ENCODE results near the gene P2RX3.

DNA sequence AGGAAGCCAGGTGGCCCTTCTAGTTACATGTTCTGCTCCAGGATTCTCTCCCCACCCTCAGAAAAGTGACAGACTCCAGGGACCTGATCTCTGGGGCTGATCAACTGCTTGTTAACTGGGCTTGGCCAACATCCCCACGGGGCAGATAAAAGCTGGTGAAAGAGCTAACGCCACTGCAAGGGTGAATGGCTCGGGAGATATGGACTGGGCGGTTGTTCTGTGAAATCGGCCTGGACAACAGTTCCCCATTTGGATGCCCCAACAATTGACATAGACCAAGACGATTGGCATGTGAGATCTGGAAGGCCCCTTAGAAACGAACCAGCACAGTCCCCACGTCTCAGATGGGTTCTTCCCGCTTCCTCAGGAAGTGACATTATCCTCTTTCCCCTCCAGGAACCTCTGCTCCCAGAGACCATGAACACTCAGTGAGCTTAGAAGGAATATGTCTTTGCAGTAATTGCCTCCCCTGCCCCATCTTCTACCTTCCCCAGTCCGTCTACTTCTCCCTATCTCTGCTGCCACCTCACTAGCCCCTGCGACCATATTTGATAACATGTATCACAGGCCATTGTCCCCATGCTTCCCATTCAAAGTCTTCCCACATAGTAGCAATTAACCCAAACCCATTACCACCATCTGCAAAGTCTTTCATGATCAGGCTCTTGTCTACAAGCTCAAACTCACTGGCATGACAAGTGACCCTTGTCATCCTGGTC is 57.9 kb downstream of the P2RX3 start:
- TF ChIP-seq, protein P1, sequence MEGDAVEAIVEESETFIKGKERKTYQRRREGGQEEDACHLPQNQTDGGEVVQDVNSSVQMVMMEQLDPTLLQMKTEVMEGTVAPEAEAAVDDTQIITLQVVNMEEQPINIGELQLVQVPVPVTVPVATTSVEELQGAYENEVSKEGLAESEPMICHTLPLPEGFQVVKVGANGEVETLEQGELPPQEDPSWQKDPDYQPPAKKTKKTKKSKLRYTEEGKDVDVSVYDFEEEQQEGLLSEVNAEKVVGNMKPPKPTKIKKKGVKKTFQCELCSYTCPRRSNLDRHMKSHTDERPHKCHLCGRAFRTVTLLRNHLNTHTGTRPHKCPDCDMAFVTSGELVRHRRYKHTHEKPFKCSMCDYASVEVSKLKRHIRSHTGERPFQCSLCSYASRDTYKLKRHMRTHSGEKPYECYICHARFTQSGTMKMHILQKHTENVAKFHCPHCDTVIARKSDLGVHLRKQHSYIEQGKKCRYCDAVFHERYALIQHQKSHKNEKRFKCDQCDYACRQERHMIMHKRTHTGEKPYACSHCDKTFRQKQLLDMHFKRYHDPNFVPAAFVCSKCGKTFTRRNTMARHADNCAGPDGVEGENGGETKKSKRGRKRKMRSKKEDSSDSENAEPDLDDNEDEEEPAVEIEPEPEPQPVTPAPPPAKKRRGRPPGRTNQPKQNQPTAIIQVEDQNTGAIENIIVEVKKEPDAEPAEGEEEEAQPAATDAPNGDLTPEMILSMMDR (IDR thresholded peaks at IDR 0.05; ENCODE audit: borderline replicate concordance, extremely low read depth, low read length, poor library complexity, severe bottlenecking): no peak
- no peak for TF ChIP-seq EZH2 (IDR thresholded peaks at IDR 0.05; ENCODE audit: borderline replicate concordance, low read depth, low read length, severe bottlenecking)
